Measurements from ENCODE around the gene ACAA1.
"Not testable (repeated sequence)": the region's sequence is repeated elsewhere in the genome, so short reads cannot be mapped to it uniquely, and the experiment has no call there.

Gene ACAA1

GRCh38 chr3:38098376-38098723, 38.6 kb downstream of the ACAA1 start:
- DNase-seq: no peak

- no peak for DNase-seq
Observed at GRCh38 chr3:38097446-38098375, 39.2 kb downstream of the ACAA1 start.

- DNase-seq: no peak
Observed at GRCh38 chr3:38095669-38096483, 41.1 kb downstream of the ACAA1 start.

- no peak for DNase-seq
Observed at GRCh38 chr3:38094999-38095398, 41.9 kb downstream of the ACAA1 start.

- no peak for DNase-seq
Observed at GRCh38 chr3:38090453-38090852, 46.5 kb downstream of the ACAA1 start.

GRCh38 chr3:38089163-38089562, 47.8 kb downstream of the ACAA1 start:
- DNase-seq: no peak

GRCh38 chr3:38088126-38089078, 48.5 kb downstream of the ACAA1 start:
- DNase-seq: no peak

- not testable (repeated sequence) for DNase-seq
Observed at GRCh38 chr3:38087278-38087677, 49.6 kb downstream of the ACAA1 start.

GRCh38 chr3:38086496-38086895, 50.4 kb downstream of the ACAA1 start:
- no peak for DNase-seq

GRCh38 chr3:38085943-38086324, 51.0 kb downstream of the ACAA1 start:
- no peak for DNase-seq

- no peak for DNase-seq
Observed at GRCh38 chr3:38085311-38085942, 51.5 kb downstream of the ACAA1 start.

- DNase-seq: no peak
Observed at GRCh38 chr3:38084334-38085310, 52.3 kb downstream of the ACAA1 start.

GRCh38 chr3:38083871-38084333, 53.0 kb downstream of the ACAA1 start:
- DNase-seq: no peak

- DNase-seq: not testable (repeated sequence)
Observed at GRCh38 chr3:38083254-38083653, 53.7 kb downstream of the ACAA1 start.

GRCh38 chr3:38082296-38082695, 54.6 kb downstream of the ACAA1 start:
- not testable (repeated sequence) for DNase-seq

- not testable (repeated sequence) for DNase-seq
Observed at GRCh38 chr3:38077073-38077472, 59.9 kb downstream of the ACAA1 start.
